ENCODE data around the gene ZDHHC12. TPM values are rescaled to one million over a fixed set of nuclear protein-coding genes. Genes with fewer than 3 reads are reported as not detected.

The ZDHHC12 gene
- total and polyA plus RNA-seq, 4 donors = 24.7 to 48.2 (median 30.3) TPM

DNA sequence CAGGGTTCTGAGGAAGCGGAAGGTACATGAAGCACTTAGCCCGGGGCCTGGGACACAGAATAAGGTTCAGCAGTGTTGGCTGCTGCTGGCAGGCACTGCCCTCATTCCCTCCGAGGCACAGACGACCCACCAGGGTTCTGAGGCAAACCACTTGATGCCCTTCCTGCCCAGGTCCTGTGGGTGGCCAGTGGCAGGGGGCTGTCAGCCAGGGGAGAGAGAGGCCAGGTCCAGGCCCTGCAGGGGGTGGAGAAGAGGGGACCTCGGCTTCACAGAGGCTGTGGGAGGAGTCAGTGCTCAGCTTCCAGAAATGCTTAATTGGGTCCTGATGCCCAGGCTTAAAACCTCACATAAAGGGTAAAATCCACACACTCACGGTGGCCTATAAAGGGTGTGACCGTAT lies 4.4 kb upstream of the ZDHHC12 start (continued):
- TF ChIP-seq REST (IDR thresholded peaks at IDR 0.05) = no peak

DNA sequence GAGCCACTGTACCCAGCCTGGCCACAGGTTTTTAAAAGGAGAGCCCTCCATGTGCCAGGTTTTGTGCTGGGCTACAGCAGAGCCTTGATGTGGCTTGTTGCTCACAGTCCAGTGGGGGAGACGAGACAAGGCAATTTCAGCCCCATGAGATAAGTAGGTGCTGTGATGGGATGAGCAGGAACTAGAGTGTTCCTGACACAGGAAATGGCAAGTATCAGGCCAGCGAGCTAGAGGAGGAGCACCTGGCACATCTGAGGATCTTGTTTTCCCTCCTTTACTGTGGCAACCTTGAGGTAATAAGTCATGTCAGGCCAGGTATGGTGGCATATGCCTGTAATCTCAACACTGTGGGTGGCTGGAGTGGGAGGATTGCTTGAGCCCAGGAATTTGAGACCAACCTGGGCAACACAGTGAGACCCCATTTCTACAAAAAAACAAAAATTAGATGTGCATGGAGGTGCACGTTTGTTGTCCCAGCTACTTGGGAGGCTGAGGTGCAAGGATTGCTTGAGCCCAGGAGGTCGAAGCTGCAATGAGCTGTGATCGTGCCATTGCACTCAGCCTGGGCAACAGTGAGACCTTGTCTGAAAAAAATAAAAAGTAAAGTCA lies 3.8 kb upstream of the ZDHHC12 start:
- Histone ChIP-seq H3K27ac (ENCODE audit: low read depth in 1 of 2, low read length in 2 of 2) (no peak overlapping the region), H3K27me3 (ENCODE audit: control insufficient read depth in 4 of 4, insufficient read depth in 4 of 4, low read length in 3 of 4) (no peaks in the 10 kb centered on the region), H3K9ac (ENCODE audit: low read depth in 1 of 2, low read length in 2 of 2) (no peak overlapping the region), H3K9me3 (ENCODE audit: control insufficient read depth in 4 of 4, low read length in 3 of 4) (no peaks in the 10 kb centered on the region), H3K4me3 (ENCODE audit: low read depth in 1 of 3, low read length in 3 of 3) (no peak overlapping the region), H3K4me1 (ENCODE audit: control insufficient read depth in 4 of 4, insufficient read depth in 4 of 4, low read length in 3 of 4) (peaks cover 4 to 19% (median 13%) of the 10 kb centered on the region in 4 donors), H3K36me3 (ENCODE audit: control insufficient read depth in 4 of 4, insufficient read depth in 3 of 4, low read depth in 1 of 4, low read length in 3 of 4) (peaks cover 3 to 20% (median 12%) of the 10 kb centered on the region in 4 donors)
- no peak for TF ChIP-seq MAX (IDR thresholded peaks at IDR 0.05)
- TF ChIP-seq RAD21 (IDR thresholded peaks at IDR 0.05) = no peak
- no peak for TF ChIP-seq RXRA (IDR thresholded peaks at IDR 0.05)
- no peak for TF ChIP-seq YY1 (IDR thresholded peaks at IDR 0.05)
- TF ChIP-seq EGR1 (IDR thresholded peaks at IDR 0.05; ENCODE audit: low read depth in 2 of 2) = no peak
- no peak for TF ChIP-seq TAF1 (conservative IDR thresholded peaks at IDR 0.05)
- no peak for TF ChIP-seq SP1 (IDR thresholded peaks at IDR 0.05)
- TF ChIP-seq HNF4G (IDR thresholded peaks at IDR 0.05) = no peak
- no peak for TF ChIP-seq JUND (IDR thresholded peaks at IDR 0.05)
- WGBS = 92% methylated on average over 5 of the region's 5 CpGs
- no peak for DNase-seq (ENCODE audit: low spot score)

GRCh38 chr9:128724744-128725211 lies 851 bp upstream of the ZDHHC12 start:
- no peaks in the 10 kb centered on the region for H3K27me3 ChIP-seq (ENCODE audit: control insufficient read depth in 4 of 4, insufficient read depth in 4 of 4, low read length in 3 of 4)
- peaks cover 4 to 20% (median 14%) of the 10 kb centered on the region in 4 donors for H3K4me1 ChIP-seq (ENCODE audit: control insufficient read depth in 4 of 4, insufficient read depth in 4 of 4, low read length in 3 of 4)
- no peaks in the 10 kb centered on the region for H3K9me3 ChIP-seq (ENCODE audit: control insufficient read depth in 4 of 4, low read length in 3 of 4)
- WGBS = 38% methylated on average over 10 of the region's 10 CpGs
- peak overlapping the region; percentile 3 to 81 (median 76) for H3K4me3 ChIP-seq (ENCODE audit: low read depth in 1 of 3, low read length in 3 of 3)
- peak overlapping the region in 1 of 2 donors; percentile 57 for H3K9ac ChIP-seq (ENCODE audit: low read depth in 1 of 2, low read length in 2 of 2)
- TF ChIP-seq RXRA (IDR thresholded peaks at IDR 0.05) (no peak), SP1 (IDR thresholded peaks at IDR 0.05) (peak; percentile 23), RAD21 (IDR thresholded peaks at IDR 0.05) (no peak), HNF4G (IDR thresholded peaks at IDR 0.05) (no peak)
- peak overlapping the region in 1 of 2 donors; percentile 30 for H3K27ac ChIP-seq (ENCODE audit: low read depth in 1 of 2, low read length in 2 of 2)
- DNase-seq (ENCODE audit: low spot score) = peak; percentile 59
- peaks cover 0 to 8% (median under 1%) of the 10 kb centered on the region in 4 donors for H3K36me3 ChIP-seq (ENCODE audit: control insufficient read depth in 4 of 4, insufficient read depth in 3 of 4, low read depth in 1 of 4, low read length in 3 of 4)

DNA sequence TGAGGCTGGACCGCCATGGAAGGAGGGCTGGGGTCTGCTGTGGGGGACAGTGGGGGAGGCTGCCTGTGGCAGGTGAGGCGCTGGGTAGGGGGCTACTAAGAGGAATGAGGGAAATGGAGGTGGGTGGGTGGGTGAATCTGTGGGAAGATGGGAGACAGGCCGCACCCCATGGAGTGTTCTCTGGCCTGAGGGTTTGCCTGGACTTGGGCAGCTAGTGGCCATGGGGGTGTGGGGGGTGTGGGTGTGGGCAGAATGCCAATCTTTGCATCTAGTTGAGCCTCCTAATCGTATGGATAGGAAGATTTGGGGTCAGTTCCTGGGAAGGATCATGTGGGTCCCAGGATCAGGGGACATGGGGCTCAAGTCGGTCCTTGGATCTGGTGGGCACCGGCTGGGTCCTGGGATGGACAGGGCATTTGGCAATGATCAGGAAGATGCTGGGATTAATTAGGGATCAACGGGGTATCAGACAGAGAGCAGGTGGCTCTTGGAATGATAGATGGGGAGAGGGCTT lies 518 bp downstream of the ZDHHC12 start:
- Histone ChIP-seq H3K36me3 (ENCODE audit: control insufficient read depth in 4 of 4, insufficient read depth in 3 of 4, low read depth in 1 of 4, low read length in 3 of 4) (peaks cover 0 to 8% (median under 1%) of the 10 kb centered on the region in 4 donors), H3K9ac (ENCODE audit: low read depth in 1 of 2, low read length in 2 of 2) (peak overlapping the region; percentile 30 to 41), H3K27me3 (ENCODE audit: control insufficient read depth in 4 of 4, insufficient read depth in 4 of 4, low read length in 3 of 4) (no peaks in the 10 kb centered on the region), H3K9me3 (ENCODE audit: control insufficient read depth in 4 of 4, low read length in 3 of 4) (no peaks in the 10 kb centered on the region), H3K4me1 (ENCODE audit: control insufficient read depth in 4 of 4, insufficient read depth in 4 of 4, low read length in 3 of 4) (peaks cover 4 to 20% (median 14%) of the 10 kb centered on the region in 4 donors), H3K27ac (ENCODE audit: low read depth in 1 of 2, low read length in 2 of 2) (peak overlapping the region; percentile 32), H3K4me3 (ENCODE audit: low read depth in 1 of 3, low read length in 3 of 3) (peak overlapping the region; percentile 76 to 91 (median 81))
- 51% methylated on average over 7 of the region's 7 CpGs for WGBS
- TF ChIP-seq SP1 (IDR thresholded peaks at IDR 0.05) = no peak
- no peak for TF ChIP-seq FOXA2 (IDR thresholded peaks at IDR 0.05)
- TF ChIP-seq ZBTB33 (IDR thresholded peaks at IDR 0.05) = no peak
- TF ChIP-seq REST (IDR thresholded peaks at IDR 0.05) = no peak
- TF ChIP-seq HNF4A (conservative IDR thresholded peaks at IDR 0.05) = no peak
- TF ChIP-seq ATF3 (IDR thresholded peaks at IDR 0.05) = no peak
- no peak for DNase-seq (ENCODE audit: low spot score)

Data from liver (tissue), 9 donors.